Smooth muscle cell (in vitro differentiated cells): Measurements from ENCODE around the gene NR2E1. TPM values are rescaled to one million over a fixed set of nuclear protein-coding genes. Genes with fewer than 3 reads are reported as not detected.
A peak's percentile ranks its signal among the peaks of the same experiment; 100 is the strongest.

Experiments
- DNase-seq: peaks from one replicate; lab custom pipeline; 2025; ENCODE audit not compliant: unreplicated experiment; lab: John Stamatoyannopoulos, UW
- H2AFZ ChIP-seq: fragments of 200-600 bp; sonication (generic); 2 replicates; pipeline ENCODE4 v1.6.0; 2016; ENCODE audit warnings: antibody characterized with exemption, low read depth, mild to moderate bottlenecking
- H3F3A ChIP-seq: fragments of 200-600 bp; sonication (generic); 2 replicates; pipeline ENCODE4 v1.6.0; 2017; ENCODE audit warnings: antibody characterized with exemption, low read depth
- H3K27ac ChIP-seq: fragments of 200-600 bp; sonication (generic); 2 replicates; pipeline ENCODE4 v1.5.1; 2016; ENCODE audit warnings: low read depth, mild to moderate bottlenecking
- H3K27me3 ChIP-seq: fragments of 200-600 bp; sonication (generic); 2 replicates; pipeline ENCODE4 v1.6.1; 2016; ENCODE audit warnings: low read depth, mild to moderate bottlenecking
- H3K36me3 ChIP-seq: fragments of 200-600 bp; sonication (generic); 2 replicates; pipeline ENCODE4 v1.5.1; 2016; ENCODE audit warnings: low read depth
- H3K4me1 ChIP-seq: fragments of 200-600 bp; sonication (generic); 2 replicates; pipeline ENCODE4 v1.5.1; 2016; ENCODE audit warnings: low read depth
- H3K4me2 ChIP-seq: fragments of 200-600 bp; sonication (generic); 2 replicates; pipeline ENCODE4 v1.6.0; 2016; ENCODE audit warnings: mild to moderate bottlenecking
- H3K4me3 ChIP-seq: fragments of 200-600 bp; sonication (generic); 2 replicates; pipeline ENCODE4 v1.5.1; 2016; ENCODE audit warnings: mild to moderate bottlenecking
- H3K79me2 ChIP-seq: fragments of 200-600 bp; sonication (generic); 2 replicates; pipeline ENCODE4 v1.6.0; 2016; ENCODE audit warnings: low read depth, mild to moderate bottlenecking
- H3K9ac ChIP-seq: fragments of 200-600 bp; sonication (generic); 2 replicates; pipeline ENCODE4 v1.6.0; 2016; ENCODE audit warnings: low read depth
- H3K9me3 ChIP-seq: fragments of 200-600 bp; sonication (generic); replicated peaks from 2 replicates; pipeline ENCODE4 v1.5.1; 2016; ENCODE audit warnings: low read depth
- H4K20me1 ChIP-seq: fragments of 200-600 bp; sonication (generic); 2 replicates; pipeline ENCODE4 v1.6.0; 2016; ENCODE audit warnings: low read depth
- CTCF ChIP-seq: fragments of 200-600 bp; sonication (generic); IDR thresholded peaks from 2 replicates; pipeline ENCODE4 v1.5.1; 2017; ENCODE audit warnings: borderline replicate concordance, mild to moderate bottlenecking, antibody characterized with exemption; ENCODE audit not compliant: insufficient read depth, poor library complexity, severe bottlenecking
- WGBS: methylation state at CpG from one replicate; pipeline ENCODE4 v1.1.7; 2016; ENCODE audit warnings: low lambda C conversion rate; 5-methylcytosine and 5-hydroxymethylcytosine counted together
- polyA plus RNA-seq: library from polyadenylated mRNA; unstranded; fragments of >200 nt; fragmentation: Nextera tagmentation; extraction: Ambion mirVana; gene quantifications from 2 replicates; pipeline ENCODE4 v1.2.1, GENCODE V29; 2016
- total RNA-seq: library from RNA; depleted of rRNA; stranded (reverse); fragments of >200 nt; gene quantifications from 2 replicates; pipeline ENCODE4 v1.2.3, GENCODE V29; 2014

Gene NR2E1
- total and polyA plus RNA-seq, 2 experiments from 2014 or later = not detected

- Histone ChIP-seq H3F3A (no peaks in the 10 kb centered on the region), H3K79me2 (no peaks in the 10 kb centered on the region), H3K9ac (no peak overlapping the region), H3K4me2 (no peak overlapping the region), H3K4me1 (peaks cover 48% of the 10 kb centered on the region), H3K27ac (no peak overlapping the region), H3K36me3 (no peaks in the 10 kb centered on the region), H3K9me3 (no peaks in the 10 kb centered on the region), H3K4me3 (no peak overlapping the region), H2AFZ (no peak overlapping the region), H3K27me3 (peaks cover 100% of the 10 kb centered on the region), H4K20me1 (no peaks in the 10 kb centered on the region)
- no peak for DNase-seq
- WGBS = 9% methylated on average over 20 of the region's 21 CpGs
- no peak for TF ChIP-seq CTCF
Measured at GRCh38 chr6:108171291-108171917, 5.6 kb downstream of the NR2E1 start.

- Histone ChIP-seq H3K4me3 (no peak overlapping the region), H3K36me3 (no peaks in the 10 kb centered on the region), H3K9ac (no peak overlapping the region), H3K27ac (no peak overlapping the region), H4K20me1 (no peaks in the 10 kb centered on the region), H3F3A (no peaks in the 10 kb centered on the region), H3K4me2 (no peak overlapping the region), H3K9me3 (no peaks in the 10 kb centered on the region), H3K27me3 (peaks cover 100% of the 10 kb centered on the region), H3K4me1 (peaks cover 42% of the 10 kb centered on the region), H2AFZ (no peak overlapping the region), H3K79me2 (no peaks in the 10 kb centered on the region)
- 21% methylated on average over 3 of the region's 3 CpGs for WGBS
- TF ChIP-seq CTCF = no peak
- no peak for DNase-seq
Measured at GRCh38 chr6:108171918-108172516, 6.2 kb downstream of the NR2E1 start.

GRCh38 chr6:108174371-108175175, 8.8 kb downstream of the NR2E1 start:
- no peak for DNase-seq
- Histone ChIP-seq H3K4me1 (peaks cover 17% of the 10 kb centered on the region), H3F3A (no peaks in the 10 kb centered on the region), H3K27ac (no peak overlapping the region), H4K20me1 (no peaks in the 10 kb centered on the region), H3K79me2 (no peaks in the 10 kb centered on the region), H3K4me2 (peak overlapping the region; percentile 2), H3K9me3 (no peaks in the 10 kb centered on the region), H3K27me3 (peaks cover 100% of the 10 kb centered on the region), H3K4me3 (no peak overlapping the region), H3K9ac (no peak overlapping the region), H2AFZ (no peak overlapping the region), H3K36me3 (no peaks in the 10 kb centered on the region)
- WGBS = 18% methylated on average over 43 of the region's 43 CpGs
- TF ChIP-seq CTCF = no peak
